ENCODE measurements around the gene PCDHGA7. TPM values are rescaled to one million over a fixed set of nuclear protein-coding genes. Genes with fewer than 3 reads are reported as not detected.
"Not testable (repeated sequence)": the region's sequence is repeated elsewhere in the genome, so short reads cannot be mapped to it uniquely, and the experiment has no call there.

PCDHGA7 gene
- total RNA-seq, 1 donor from 2014 or later = 1.0 TPM

DNA sequence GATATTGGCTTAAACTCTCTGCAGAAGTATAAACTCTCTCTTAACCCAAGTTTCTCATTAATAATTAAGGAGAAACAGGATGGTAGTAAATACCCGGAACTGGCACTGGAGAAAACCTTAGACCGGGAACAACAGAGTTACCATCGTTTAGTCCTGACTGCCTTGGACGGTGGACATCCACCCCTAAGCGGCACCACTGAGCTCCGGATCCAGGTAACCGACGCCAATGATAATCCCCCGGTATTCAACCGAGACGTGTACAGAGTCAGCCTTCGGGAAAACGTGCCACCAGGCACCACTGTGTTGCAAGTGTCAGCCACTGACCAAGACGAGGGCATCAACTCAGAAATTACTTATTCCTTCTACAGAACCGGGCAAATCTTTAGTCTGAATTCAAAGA lies 16.1 kb downstream of the PCDHGA7 start:
- no peak for DNase-seq

DNA sequence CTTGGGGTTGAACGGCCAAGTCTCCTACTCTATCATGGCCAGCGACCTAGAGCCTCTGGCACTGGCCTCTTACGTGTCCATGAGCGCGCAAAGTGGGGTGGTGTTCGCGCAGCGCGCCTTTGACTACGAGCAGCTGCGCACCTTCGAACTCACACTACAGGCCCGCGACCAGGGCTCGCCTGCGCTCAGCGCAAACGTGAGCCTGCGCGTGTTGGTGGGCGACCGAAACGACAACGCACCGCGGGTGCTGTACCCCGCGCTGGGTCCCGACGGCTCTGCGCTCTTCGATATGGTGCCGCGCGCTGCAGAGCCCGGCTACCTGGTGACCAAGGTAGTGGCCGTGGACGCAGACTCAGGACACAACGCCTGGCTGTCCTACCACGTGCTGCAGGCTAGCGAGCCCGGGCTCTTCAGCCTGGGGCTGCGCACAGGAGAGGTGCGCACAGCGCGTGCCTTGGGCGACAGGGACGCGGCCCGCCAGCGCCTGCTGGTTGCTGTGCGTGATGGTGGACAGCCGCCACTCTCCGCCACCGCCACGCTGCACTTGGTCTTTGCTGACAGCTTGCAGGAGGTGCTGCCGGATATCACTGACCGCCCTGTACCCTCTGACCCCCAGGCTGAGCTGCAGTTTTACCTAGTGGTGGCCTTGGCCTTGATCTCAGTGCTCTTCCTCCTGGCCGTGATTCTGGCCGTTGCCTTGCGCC lies 17.2 kb downstream of the PCDHGA7 start:
- DNase-seq = no peak

DNA sequence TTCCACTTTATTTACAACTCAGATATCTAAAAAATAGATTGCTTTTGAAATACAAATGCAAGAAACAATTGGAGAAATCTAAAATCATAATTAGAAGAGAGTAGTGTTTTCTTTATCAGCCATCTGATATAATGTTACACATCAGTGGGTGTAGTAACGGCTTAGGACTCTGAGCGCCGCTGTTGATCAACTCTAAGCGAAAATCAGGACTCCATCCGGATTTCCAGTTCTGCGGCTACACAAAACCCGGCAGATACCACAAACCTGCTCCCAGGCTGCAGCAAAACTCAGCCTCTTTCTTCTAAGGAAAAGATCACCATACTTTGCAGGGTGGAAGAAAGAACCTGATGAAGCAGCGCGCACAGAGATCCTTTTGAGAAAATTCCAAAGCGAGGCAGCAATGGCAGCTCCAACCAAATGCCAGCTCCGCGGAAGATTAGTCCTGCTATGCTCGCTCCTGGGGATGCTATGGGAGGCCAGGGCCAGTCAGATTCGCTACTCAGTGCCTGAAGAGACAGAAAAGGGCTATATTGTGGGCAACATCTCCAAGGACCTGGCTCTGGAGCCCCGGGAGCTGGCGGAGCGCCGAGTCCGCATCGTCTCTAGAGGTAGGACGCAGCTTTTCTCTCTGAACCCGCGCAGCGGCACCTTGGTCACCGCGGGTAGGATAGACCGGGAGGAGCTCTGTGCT lies 20.2 kb downstream of the PCDHGA7 start, which contains the start of gene PCDHGA9:
PCDHGA9 (plus strand) TSS at position 226 of the 691 bp plus-strand sequence; CDS start at position 401, 175 bp downstream.
- DNase-seq = peak; percentile 63

DNA sequence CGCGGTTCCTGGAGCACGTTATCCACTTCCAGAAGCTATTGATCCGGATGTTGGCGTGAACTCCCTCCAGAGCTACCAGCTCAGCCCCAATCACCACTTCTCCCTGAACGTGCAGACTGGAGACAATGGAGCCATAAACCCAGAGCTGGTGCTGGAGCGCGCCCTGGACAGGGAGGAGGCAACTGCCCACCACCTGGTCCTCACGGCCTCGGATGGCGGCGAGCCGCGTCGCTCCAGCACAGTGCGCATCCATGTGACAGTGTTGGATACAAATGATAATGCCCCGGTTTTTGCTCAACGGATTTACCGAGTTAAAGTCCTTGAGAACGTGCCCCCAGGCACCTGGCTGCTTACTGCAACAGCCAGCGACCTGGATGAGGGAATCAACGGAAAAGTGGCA lies 20.8 kb downstream of the PCDHGA7 start:
- no peak for DNase-seq

DNA sequence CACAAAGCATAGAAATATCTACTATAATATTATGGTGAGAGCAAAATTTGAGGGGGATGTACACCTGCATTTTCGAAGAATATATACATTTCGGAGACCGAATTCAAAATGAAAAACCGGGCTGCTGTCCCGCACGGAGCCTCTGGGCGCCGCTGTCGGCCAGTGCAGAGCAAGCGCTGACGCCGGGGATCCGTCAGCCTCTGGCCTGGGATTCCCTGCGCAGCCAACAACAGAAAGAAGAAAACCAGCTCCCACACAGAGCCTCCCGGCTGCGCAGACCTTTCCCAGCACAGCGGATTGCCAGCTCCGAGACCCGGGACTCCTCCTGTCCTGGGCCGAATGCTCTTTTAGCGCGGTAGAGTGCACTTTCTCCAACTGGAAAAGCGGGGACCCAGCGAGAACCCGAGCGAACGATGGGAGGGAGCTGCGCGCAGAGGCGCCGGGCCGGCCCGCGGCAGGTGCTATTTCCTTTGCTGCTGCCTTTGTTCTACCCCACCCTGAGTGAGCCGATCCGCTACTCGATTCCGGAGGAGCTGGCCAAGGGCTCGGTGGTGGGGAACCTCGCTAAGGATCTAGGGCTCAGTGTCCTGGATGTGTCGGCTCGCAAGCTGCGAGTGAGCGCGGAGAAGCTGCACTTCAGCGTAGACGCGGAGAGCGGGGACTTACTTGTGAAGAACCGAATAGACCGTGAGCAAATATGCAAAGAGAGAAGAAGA lies 25.4 kb downstream of the PCDHGA7 start, which contains the start of gene PCDHGB6:
PCDHGB6 (plus strand) TSS at position 232 of the 716 bp plus-strand sequence; CDS start at position 414, 182 bp downstream.
- peak; percentile 62 for DNase-seq

DNA sequence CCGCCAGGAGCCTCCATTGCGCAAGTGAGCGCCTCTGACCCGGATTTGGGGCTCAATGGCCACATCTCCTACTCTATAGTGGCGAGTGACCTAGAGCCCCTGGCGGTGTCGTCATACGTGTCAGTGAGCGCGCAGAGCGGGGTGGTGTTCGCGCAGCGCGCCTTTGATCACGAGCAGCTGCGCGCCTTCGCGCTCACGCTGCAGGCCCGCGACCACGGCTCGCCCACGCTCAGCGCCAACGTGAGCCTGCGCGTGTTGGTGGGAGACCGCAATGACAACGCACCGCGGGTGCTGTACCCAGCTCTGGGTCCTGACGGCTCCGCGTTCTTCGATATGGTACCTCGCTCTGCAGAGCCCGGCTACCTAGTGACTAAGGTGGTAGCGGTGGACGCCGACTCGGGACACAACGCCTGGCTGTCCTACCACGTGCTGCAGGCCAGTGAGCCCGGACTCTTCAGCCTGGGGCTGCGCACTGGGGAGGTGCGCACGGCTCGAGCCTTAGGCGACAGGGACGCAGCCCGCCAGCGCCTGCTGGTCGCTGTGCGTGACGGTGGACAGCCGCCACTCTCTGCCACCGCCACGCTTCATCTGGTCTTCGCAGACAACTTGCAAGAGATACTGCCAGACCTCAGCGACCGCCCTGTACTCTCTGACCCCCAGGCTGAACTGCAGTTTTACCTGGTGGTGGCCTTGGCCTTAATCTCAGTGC lies 27.2 kb downstream of the PCDHGA7 start:
- no peak for DNase-seq

DNA sequence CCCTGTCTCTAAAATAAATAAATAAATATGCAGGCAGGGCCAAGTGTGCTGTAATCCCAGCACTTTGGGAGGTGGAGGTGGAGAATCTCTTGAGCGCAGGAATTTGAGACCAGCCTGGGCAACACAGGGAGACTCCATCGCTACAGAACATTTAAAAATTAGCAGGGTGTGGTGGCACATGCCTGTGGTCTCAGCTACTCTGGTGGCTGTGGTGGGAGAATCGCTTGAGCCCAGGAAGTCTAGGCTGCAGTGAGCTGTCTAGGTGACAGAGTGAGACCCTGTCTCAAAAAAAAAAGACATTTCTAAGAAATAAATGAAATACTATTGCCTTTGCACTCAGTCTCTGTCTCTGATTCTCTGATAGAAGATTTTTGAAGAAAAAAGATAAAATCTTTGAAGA lies 29.0 kb downstream of the PCDHGA7 start:
- no peak for DNase-seq

DNA sequence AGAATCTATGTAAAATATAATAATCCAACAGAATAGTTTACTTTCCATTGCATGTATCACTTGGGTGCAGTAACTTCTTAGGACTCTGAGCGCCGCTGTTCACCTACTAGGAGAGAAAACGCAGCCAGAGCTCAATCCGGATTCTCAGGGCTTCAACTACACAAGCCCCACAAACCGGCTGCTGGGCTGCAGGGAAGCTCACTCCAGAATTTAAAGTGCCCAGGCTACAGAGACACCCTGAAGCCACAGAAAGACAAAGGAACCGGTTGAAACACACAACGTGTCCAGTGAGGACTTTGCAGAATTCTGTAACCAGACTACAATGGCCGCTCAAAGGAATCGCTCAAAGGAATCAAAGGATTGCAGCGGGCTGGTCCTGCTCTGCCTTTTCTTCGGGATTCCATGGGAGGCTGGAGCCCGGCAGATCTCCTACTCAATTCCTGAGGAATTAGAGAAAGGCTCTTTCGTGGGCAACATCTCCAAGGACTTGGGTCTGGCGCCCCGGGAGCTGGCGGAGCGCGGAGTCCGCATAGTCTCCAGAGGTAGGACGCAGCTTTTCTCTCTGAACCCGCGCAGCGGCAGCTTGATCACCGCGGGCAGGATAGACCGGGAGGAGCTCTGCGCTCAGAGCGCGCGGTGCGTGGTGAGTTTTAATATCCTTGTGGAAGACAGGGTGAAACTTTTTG lies 30.5 kb downstream of the PCDHGA7 start, which contains the start of gene PCDHGA10:
PCDHGA10 (plus strand) TSS at position 134 of the 686 bp plus-strand sequence; CDS start at position 323, 189 bp downstream.
- peak; percentile 83 for DNase-seq

DNA sequence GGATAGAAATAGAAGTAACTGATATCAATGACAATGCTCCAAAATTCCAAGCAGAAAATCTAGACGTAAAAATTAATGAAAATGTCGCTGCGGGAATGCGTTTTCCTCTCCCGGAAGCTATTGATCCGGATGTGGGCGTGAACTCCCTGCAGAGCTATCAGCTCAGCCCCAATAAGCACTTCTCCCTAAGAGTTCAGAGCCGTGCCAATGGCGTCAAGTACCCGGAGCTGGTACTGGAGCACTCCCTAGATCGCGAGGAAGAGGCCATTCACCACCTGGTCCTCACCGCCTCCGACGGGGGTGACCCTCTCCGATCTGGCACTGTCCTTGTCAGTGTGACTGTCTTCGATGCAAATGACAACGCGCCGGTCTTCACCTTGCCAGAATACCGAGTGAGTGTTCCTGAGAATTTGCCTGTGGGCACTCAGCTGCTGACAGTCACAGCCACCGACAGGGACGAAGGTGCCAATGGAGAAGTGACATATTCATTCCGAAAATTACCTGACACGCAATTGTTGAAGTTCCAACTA lies 31.1 kb downstream of the PCDHGA7 start:
- DNase-seq = no peak

DNA sequence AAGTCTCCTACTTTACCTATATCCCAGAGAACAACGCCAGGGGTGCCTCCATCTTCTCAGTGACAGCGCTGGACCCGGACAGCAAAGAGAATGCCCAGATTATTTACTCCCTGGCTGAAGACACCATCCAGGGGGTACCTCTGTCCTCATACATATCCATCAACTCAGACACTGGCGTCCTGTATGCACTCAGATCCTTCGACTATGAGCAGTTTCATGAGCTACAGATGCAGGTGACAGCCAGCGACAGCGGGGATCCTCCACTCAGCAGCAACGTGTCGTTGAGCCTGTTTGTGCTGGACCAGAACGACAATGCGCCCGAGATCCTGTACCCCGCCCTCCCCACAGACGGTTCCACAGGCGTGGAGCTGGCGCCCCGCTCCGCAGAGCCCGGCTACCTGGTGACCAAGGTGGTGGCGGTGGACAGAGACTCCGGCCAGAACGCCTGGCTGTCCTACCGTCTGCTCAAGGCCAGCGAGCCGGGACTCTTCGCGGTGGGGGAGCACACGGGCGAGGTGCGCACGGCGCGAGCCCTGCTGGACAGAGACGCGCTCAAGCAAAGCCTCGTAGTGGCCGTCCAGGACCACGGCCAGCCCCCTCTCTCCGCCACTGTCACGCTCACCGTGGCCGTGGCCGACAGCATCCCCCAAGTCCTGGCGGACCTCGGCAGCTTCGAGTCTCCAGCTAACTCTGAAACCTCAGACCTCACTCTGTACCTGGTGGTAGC lies 32.2 kb downstream of the PCDHGA7 start:
- not testable (repeated sequence) for DNase-seq

DNA sequence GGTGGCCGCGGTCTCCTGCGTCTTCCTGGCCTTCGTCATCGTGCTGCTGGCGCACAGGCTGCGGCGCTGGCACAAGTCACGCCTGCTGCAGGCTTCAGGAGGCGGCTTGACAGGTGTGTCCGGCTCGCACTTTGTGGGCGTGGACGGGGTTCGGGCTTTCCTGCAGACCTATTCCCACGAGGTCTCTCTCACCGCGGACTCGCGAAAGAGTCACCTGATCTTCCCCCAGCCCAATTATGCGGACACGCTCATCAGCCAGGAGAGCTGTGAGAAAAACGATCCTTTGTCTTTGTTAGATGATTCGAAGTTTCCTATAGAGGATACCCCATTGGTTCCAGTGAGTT lies 32.7 kb downstream of the PCDHGA7 start:
- DNase-seq = not testable (repeated sequence)

DNA sequence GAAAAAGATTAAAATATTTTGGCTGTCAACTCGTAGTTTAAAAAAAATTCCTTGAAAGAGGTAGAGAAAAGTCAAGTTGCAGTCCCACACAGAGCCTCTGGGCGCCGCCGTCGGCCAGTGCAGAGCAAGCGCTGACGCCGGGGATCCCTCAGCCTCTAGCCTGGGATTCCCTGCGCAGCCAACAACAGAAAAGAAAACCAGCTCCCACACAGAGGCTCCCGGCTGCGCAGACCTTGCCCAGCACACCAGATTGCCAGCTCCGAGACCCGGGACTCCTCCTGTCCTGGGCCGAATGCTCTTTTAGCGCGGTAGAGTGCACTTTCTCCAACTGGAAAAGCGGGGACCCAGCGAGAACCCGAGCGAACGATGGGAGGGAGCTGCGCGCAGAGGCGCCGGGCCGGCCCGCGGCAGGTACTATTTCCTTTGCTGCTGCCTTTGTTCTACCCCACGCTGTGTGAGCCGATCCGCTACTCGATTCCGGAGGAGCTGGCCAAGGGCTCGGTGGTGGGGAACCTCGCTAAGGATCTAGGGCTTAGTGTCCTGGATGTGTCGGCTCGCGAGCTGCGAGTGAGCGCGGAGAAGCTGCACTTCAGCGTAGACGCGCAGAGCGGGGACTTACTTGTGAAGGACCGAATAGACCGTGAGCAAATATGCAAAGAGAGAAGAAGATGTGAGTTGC lies 35.1 kb downstream of the PCDHGA7 start, which contains the start of gene PCDHGB7:
PCDHGB7 (plus strand) TSS at position 184 of the 679 bp plus-strand sequence; CDS start at position 367, 183 bp downstream.
- peak; percentile 88 for DNase-seq

DNA sequence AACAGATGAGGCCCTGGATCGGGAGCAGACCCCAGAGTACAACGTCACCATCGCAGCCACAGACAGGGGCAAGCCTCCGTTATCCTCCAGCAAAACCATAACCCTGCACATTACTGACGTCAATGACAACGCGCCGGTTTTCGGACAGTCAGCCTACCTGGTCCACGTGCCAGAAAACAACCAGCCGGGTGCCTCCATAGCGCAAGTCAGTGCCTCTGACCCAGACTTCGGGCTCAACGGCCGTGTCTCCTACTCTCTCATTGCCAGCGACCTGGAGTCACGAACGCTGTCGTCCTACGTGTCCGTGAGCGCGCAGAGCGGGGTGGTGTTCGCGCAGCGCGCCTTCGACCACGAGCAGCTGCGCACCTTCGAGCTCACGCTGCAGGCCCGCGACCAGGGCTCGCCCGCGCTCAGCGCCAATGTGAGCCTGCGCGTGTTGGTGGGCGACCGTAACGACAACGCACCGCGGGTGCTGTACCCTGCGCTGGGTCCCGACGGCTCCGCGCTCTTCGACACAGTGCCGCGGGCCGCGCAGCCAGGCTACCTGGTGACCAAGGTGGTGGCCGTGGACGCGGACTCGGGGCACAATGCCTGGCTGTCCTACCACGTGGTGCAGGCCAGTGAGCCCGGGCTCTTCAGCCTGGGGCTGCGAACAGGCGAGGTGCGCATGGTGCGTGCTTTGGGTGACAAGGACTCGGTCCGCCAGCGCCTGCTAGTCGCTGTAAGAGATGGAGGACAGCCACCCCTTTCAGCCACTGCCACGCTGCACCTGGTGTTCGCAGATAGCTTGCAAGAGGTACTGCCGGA lies 36.7 kb downstream of the PCDHGA7 start:
- no peak for DNase-seq

DNA sequence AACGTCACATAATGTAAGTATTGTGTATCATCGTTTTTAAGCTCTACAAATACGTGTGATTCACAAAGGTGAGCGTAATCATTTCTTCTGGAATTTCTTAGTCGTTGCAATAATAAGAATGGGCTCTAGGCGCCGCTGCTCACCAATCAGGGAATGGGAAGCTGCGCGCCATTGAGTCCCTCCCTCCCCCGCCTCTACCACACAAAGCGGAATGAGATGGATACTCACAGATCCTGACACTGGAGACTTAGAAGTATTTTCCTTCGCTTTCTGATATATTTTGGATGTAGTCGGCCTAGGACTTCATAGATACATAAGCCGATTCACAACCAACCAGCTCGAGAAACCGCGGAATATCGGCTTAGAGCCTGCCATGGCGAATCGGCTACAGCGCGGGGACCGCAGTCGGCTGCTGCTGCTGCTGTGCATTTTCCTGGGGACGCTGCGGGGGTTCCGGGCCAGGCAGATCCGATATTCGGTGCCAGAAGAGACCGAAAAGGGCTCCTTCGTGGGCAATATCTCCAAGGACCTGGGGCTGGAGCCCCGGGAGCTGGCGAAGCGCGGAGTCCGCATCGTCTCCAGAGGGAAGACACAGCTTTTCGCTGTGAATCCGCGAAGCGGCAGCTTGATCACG lies 38.4 kb downstream of the PCDHGA7 start, which contains the start of gene PCDHGA11:
PCDHGA11 (plus strand) TSS at position 197 of the 634 bp plus-strand sequence; CDS start at position 374, 177 bp downstream.
- DNase-seq = peak; percentile 88

DNA sequence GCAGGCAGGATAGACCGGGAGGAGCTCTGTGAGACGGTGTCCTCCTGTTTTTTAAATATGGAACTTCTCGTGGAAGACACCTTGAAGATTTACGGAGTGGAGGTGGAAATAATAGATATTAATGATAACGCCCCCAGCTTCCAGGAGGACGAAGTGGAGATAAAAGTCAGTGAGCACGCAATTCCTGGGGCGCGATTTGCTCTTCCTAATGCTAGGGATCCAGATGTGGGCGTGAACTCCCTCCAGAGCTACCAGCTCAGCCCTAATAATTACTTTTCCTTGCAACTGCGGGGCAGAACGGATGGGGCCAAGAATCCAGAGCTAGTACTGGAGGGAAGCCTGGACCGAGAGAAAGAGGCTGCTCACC lies 38.9 kb downstream of the PCDHGA7 start:
- no peak for DNase-seq

DNA sequence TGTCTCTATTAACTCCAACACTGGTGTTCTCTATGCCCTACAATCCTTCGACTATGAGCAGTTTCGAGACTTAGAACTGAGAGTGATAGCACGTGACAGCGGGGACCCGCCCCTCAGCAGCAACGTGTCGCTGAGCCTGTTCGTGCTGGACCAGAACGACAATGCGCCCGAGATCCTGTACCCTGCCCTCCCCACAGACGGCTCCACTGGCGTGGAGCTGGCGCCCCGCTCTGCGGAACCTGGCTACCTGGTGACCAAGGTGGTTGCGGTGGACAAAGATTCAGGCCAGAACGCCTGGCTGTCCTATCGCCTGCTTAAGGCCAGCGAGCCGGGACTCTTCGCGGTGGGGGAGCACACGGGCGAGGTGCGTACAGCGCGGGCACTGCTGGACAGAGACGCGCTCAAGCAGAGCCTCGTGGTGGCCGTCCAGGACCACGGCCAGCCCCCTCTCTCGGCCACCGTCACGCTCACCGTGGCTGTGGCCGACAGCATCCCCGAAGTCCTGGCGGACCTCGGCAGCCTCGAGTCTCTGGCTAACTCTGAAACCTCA lies 40.3 kb downstream of the PCDHGA7 start:
- DNase-seq = no peak

DNA sequence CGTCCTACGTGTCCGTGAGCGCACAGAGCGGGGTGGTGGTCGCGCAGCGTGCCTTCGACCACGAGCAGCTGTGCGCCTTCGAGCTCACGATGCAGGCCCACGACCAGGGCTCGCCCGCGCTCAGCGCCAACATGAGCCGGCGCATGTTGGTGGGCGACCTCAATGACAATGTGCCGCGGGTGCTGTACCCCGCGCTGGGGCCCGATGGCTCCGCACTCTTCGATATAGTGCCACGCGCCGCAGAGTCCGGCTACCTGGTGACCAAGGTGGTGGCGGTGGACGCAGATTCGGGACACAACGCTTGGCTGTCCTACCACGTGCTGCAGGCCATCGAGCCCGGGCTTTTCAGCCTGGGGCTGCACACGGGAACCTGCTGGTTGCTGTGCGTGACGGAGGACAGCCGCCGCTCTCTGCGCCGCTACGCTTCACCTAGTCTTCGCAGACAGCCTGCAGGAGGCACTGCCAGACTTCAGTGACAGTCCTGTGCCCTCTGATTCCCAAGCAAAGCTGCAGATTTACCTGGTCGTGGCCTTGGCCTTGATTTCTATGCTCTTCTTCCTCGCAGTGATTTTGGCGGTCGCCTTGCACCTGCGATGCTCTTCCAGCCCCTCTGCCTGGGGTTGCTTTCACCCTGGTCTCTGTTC lies 45.4 kb downstream of the PCDHGA7 start:
- no peak for DNase-seq

All from dermis blood vessel endothelial cell (primary cell).